ENCODE measurements around the gene APPBP2. TPM values are rescaled to one million over a fixed set of nuclear protein-coding genes. Genes with fewer than 3 reads are reported as not detected.

APPBP2 gene
- total RNA-seq, 1 experiment from 2014 or later: 44.9 TPM

GRCh38 chr17:60510723-60511122 is 15.3 kb downstream of the APPBP2 start:
- TF ChIP-seq, protein P1, sequence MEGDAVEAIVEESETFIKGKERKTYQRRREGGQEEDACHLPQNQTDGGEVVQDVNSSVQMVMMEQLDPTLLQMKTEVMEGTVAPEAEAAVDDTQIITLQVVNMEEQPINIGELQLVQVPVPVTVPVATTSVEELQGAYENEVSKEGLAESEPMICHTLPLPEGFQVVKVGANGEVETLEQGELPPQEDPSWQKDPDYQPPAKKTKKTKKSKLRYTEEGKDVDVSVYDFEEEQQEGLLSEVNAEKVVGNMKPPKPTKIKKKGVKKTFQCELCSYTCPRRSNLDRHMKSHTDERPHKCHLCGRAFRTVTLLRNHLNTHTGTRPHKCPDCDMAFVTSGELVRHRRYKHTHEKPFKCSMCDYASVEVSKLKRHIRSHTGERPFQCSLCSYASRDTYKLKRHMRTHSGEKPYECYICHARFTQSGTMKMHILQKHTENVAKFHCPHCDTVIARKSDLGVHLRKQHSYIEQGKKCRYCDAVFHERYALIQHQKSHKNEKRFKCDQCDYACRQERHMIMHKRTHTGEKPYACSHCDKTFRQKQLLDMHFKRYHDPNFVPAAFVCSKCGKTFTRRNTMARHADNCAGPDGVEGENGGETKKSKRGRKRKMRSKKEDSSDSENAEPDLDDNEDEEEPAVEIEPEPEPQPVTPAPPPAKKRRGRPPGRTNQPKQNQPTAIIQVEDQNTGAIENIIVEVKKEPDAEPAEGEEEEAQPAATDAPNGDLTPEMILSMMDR (conservative IDR thresholded peaks at IDR 0.05; ENCODE audit: low read depth, low read length): no peak
- no peak for TF ChIP-seq EZH2 (IDR thresholded peaks at IDR 0.05; ENCODE audit: borderline replicate concordance, low read depth, low read length, poor library complexity, severe bottlenecking)
- H3K36me3 ChIP-seq (ENCODE audit: insufficient read depth, low read length, poor library complexity, severe bottlenecking): peaks cover 12% of the 10 kb centered on the region
- POLR2A ChIA-PET (ENCODE audit: low non-redundant PET): no interaction called here

DNA sequence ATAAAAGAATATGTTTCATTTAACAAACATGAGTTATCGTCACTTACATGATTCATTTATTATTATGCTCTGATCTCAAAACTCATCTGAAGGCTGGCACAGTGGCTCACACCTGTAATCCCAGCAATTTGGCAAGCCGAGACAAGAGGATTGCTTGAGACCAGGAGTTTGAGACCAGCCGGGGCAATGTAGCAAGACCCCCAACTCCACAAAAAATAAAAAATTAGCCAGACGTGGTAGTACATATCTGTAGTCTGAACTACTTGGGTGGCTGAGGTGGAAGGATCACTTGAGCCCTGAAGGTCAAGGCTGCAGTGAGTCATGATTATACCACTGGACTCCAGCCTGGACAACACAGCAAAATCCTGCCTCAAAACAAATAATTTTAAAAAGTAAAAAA is 16.0 kb downstream of the APPBP2 start:
- H3K4me3 ChIP-seq (ENCODE audit: low read depth, low read length, poor library complexity, severe bottlenecking): no peak overlapping the region
- CTCF ChIA-PET: no interaction called here
- no peak for TF ChIP-seq EZH2 (IDR thresholded peaks at IDR 0.05; ENCODE audit: borderline replicate concordance, low read depth, low read length, poor library complexity, severe bottlenecking)
- TF ChIP-seq, protein P1 (conservative IDR thresholded peaks at IDR 0.05; ENCODE audit: low read depth, low read length): no peak
- peaks cover 12% of the 10 kb centered on the region for H3K36me3 ChIP-seq (ENCODE audit: insufficient read depth, low read length, poor library complexity, severe bottlenecking)
- H3K4me1 ChIP-seq (ENCODE audit: insufficient read depth, low read length, poor library complexity, severe bottlenecking): no peaks in the 10 kb centered on the region
- no peaks in the 10 kb centered on the region for H3K27me3 ChIP-seq (replicated peaks; ENCODE audit: insufficient read depth, low read depth, low read length, poor library complexity)
- DNase-seq (ENCODE audit: low spot score): no peak
- BruUV-seq (replicated peaks): no TSS peak
- intact Hi-C loops (cut with micrococcal nuclease; ENCODE audit: unreplicated experiment): no loop called here
- POLR2A ChIA-PET (ENCODE audit: low non-redundant PET): no interaction called here
- no peaks in the 10 kb centered on the region for H3K9me3 ChIP-seq (ENCODE audit: low read depth, low read length, poor library complexity, severe bottlenecking)
- H3K27ac ChIP-seq (ENCODE audit: low read depth, low read length, poor library complexity, severe bottlenecking): no peak overlapping the region

More at GRCh38 chr17:60510723-60511122, 15.3 kb downstream of the APPBP2 start:
- H3K27ac ChIP-seq (ENCODE audit: low read depth, low read length, poor library complexity, severe bottlenecking): no peak overlapping the region
- DNase-seq (ENCODE audit: low spot score): no peak
- H3K4me1 ChIP-seq (ENCODE audit: insufficient read depth, low read length, poor library complexity, severe bottlenecking): no peaks in the 10 kb centered on the region
- H3K9me3 ChIP-seq (ENCODE audit: low read depth, low read length, poor library complexity, severe bottlenecking): no peaks in the 10 kb centered on the region
- CTCF ChIA-PET: no interaction called here
- no peaks in the 10 kb centered on the region for H3K27me3 ChIP-seq (replicated peaks; ENCODE audit: insufficient read depth, low read depth, low read length, poor library complexity)
- no peak overlapping the region for H3K4me3 ChIP-seq (ENCODE audit: low read depth, low read length, poor library complexity, severe bottlenecking)
- BruUV-seq (replicated peaks): no TSS peak
- intact Hi-C loops (cut with micrococcal nuclease; ENCODE audit: unreplicated experiment): no loop called here

GRCh38 chr17:60508384-60508980 is 17.6 kb downstream of the APPBP2 start:
- Histone ChIP-seq H3K27ac (ENCODE audit: low read depth, low read length, poor library complexity, severe bottlenecking) (no peak overlapping the region), H3K4me3 (ENCODE audit: low read depth, low read length, poor library complexity, severe bottlenecking) (no peak overlapping the region), H3K27me3 (replicated peaks; ENCODE audit: insufficient read depth, low read depth, low read length, poor library complexity) (no peaks in the 10 kb centered on the region), H3K9me3 (ENCODE audit: low read depth, low read length, poor library complexity, severe bottlenecking) (no peaks in the 10 kb centered on the region), H3K4me1 (ENCODE audit: insufficient read depth, low read length, poor library complexity, severe bottlenecking) (no peaks in the 10 kb centered on the region), H3K36me3 (ENCODE audit: insufficient read depth, low read length, poor library complexity, severe bottlenecking) (peaks cover 12% of the 10 kb centered on the region)
- no peak for DNase-seq (ENCODE audit: low spot score)
- BruUV-seq (replicated peaks): no TSS peak
- CTCF ChIA-PET: no interaction called here
- POLR2A ChIA-PET (ENCODE audit: low non-redundant PET): no interaction called here
- intact Hi-C loops (cut with micrococcal nuclease; ENCODE audit: unreplicated experiment): no loop called here
- TF ChIP-seq EZH2 (IDR thresholded peaks at IDR 0.05; ENCODE audit: borderline replicate concordance, low read depth, low read length, poor library complexity, severe bottlenecking): no peak
- TF ChIP-seq, protein P1 (conservative IDR thresholded peaks at IDR 0.05; ENCODE audit: low read depth, low read length): no peak
